ENCODE results near the gene AGMO. TPM values are rescaled to one million over a fixed set of nuclear protein-coding genes. Genes with fewer than 3 reads are reported as not detected.

The AGMO gene
- polyA plus RNA-seq, 3 donors, result not detected

DNA sequence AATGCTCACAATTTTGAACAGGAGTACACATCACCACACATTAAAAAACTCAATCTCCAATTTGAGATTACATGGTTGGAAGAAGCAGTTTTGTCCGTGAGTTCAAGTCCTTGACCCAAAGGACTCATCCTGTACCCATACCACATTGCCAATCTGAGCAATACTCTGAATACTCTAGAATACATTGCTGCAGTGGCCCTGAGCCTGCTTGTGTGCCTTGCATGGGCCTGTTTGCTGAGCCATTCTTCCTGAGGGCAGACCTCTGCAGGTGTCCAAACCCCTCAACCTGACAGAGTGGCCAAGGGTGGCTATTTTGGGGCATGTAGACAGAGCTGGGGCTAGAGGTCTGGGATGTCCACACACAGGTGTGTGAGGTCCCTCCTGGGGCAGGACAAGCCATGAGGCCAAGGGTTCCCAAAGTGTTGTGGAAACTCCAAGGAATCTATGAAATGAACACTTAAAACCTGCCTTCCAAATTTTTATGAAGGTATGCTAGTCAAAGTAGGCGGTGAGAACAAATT is 15.5 kb downstream of the AGMO start:
- Histone ChIP-seq H3K79me2 (ENCODE audit: insufficient read depth, low read length) (no peaks in the 10 kb centered on the region), H3K27ac (ENCODE audit: low read depth in 1 of 2, low read length in 2 of 2) (no peak overlapping the region), H3K4me3 (replicated peaks in 1 of 3; ENCODE audit: low read depth in 2 of 3, low read length in 3 of 3) (no peak overlapping the region), H2AFZ (ENCODE audit: insufficient read depth, low read depth, low read length, poor library complexity, severe bottlenecking) (no peak overlapping the region), H3K9ac (ENCODE audit: insufficient read depth, low read length, poor library complexity, severe bottlenecking) (no peak overlapping the region), H3K36me3 (replicated peaks in 1 of 2; ENCODE audit: control insufficient read depth in 1 of 2, insufficient read depth in 2 of 2, low read length in 2 of 2) (no peaks in the 10 kb centered on the region), H3K4me1 (ENCODE audit: control insufficient read depth in 1 of 2, insufficient read depth in 2 of 2, low read length in 2 of 2) (no peaks in the 10 kb centered on the region), H3K9me3 (replicated peaks in 1 of 2; ENCODE audit: control insufficient read depth in 1 of 2, insufficient read depth in 1 of 2, low read length in 2 of 2) (peaks cover 0 to 3% of the 10 kb centered on the region in 2 donors), H4K20me1 (ENCODE audit: insufficient read depth, low read length) (no peaks in the 10 kb centered on the region), H3K4me2 (replicated peaks; ENCODE audit: extremely low read depth, low read length, poor library complexity, severe bottlenecking) (no peak overlapping the region), H3K27me3 (ENCODE audit: control insufficient read depth in 2 of 2, insufficient read depth in 2 of 2, low read length in 2 of 2) (no peaks in the 10 kb centered on the region)
- no peaks in the 10 kb centered on the region for H3K4me1 Mint-ChIP-seq
- peaks cover 0 to 2% (median 0%) of the 10 kb centered on the region in 3 donors for H3K27me3 Mint-ChIP-seq (ENCODE audit: low read depth in 3 of 3)
- H3K4me3 Mint-ChIP-seq, result no peak overlapping the region
- WGBS (ENCODE audit: insufficient coverage), result 100% methylated on average over 1 of the region's 2 CpGs
- intact Hi-C loops (cut with micrococcal nuclease), result no loop called here
- no peaks in the 10 kb centered on the region for H3K36me3 Mint-ChIP-seq
- no peak overlapping the region for H3K27ac Mint-ChIP-seq
- H3K9me3 Mint-ChIP-seq, result peaks cover 1 to 7% (median 5%) of the 10 kb centered on the region in 7 donors
- TF ChIP-seq, protein P1, sequence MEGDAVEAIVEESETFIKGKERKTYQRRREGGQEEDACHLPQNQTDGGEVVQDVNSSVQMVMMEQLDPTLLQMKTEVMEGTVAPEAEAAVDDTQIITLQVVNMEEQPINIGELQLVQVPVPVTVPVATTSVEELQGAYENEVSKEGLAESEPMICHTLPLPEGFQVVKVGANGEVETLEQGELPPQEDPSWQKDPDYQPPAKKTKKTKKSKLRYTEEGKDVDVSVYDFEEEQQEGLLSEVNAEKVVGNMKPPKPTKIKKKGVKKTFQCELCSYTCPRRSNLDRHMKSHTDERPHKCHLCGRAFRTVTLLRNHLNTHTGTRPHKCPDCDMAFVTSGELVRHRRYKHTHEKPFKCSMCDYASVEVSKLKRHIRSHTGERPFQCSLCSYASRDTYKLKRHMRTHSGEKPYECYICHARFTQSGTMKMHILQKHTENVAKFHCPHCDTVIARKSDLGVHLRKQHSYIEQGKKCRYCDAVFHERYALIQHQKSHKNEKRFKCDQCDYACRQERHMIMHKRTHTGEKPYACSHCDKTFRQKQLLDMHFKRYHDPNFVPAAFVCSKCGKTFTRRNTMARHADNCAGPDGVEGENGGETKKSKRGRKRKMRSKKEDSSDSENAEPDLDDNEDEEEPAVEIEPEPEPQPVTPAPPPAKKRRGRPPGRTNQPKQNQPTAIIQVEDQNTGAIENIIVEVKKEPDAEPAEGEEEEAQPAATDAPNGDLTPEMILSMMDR (IDR thresholded peaks at IDR 0.05), result no peak
- no peak for DNase-seq

DNA sequence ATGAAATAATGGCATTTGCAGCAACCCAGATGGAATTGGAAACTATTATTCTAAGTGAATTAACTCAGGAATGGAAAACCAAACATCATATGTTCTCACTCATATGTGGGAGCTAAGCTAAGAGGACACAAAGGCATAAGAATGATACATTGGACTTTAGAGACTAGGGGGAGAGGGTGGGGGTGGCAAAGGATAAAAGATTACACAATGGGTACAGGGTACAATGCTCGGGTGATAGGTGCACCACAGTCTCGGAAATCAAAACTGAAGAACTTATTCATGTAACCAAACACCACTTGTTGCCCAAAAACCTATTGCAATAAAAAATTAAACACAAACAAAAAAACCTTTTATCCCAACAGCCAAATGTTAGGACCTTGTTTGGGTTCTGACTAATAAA is 17.8 kb downstream of the AGMO start:
- TF ChIP-seq, protein P1 (IDR thresholded peaks at IDR 0.05), result no peak
- H3K27me3 ChIP-seq (ENCODE audit: control insufficient read depth in 2 of 2, insufficient read depth in 2 of 2, low read length in 2 of 2), result no peaks in the 10 kb centered on the region
- no peak overlapping the region for H3K27ac Mint-ChIP-seq

More for the DNA sequence above, 17.8 kb downstream of the AGMO start:
- no peaks in the 10 kb centered on the region for H3K36me3 ChIP-seq (replicated peaks in 1 of 2; ENCODE audit: control insufficient read depth in 1 of 2, insufficient read depth in 2 of 2, low read length in 2 of 2)
- Mint-ChIP-seq H3K36me3 (no peaks in the 10 kb centered on the region), H3K9me3 (peaks cover 1 to 13% (median 6%) of the 10 kb centered on the region in 7 donors), H3K4me1 (no peaks in the 10 kb centered on the region), H3K4me3 (no peak overlapping the region), H3K27me3 (ENCODE audit: low read depth in 3 of 3) (peaks cover 0 to 2% (median 0%) of the 10 kb centered on the region in 3 donors)
- intact Hi-C loops (cut with micrococcal nuclease), result no loop called here
- no peak overlapping the region for H3K4me3 ChIP-seq (replicated peaks in 1 of 3; ENCODE audit: low read depth in 2 of 3, low read length in 3 of 3)
- DNase-seq, result no peak
- no peak overlapping the region for H3K4me2 ChIP-seq (replicated peaks; ENCODE audit: extremely low read depth, low read length, poor library complexity, severe bottlenecking)
- no peak overlapping the region for H3K9ac ChIP-seq (ENCODE audit: insufficient read depth, low read length, poor library complexity, severe bottlenecking)
- no peak overlapping the region for H3K27ac ChIP-seq (ENCODE audit: low read depth in 1 of 2, low read length in 2 of 2)
- no peaks in the 10 kb centered on the region for H3K79me2 ChIP-seq (ENCODE audit: insufficient read depth, low read length)
- H3K9me3 ChIP-seq (replicated peaks in 1 of 2; ENCODE audit: control insufficient read depth in 1 of 2, insufficient read depth in 1 of 2, low read length in 2 of 2), result peaks cover 3 to 5% of the 10 kb centered on the region in 2 donors
- WGBS (ENCODE audit: insufficient coverage), result no CpG with 5 or more reads among the region's 2 CpGs
- H4K20me1 ChIP-seq (ENCODE audit: insufficient read depth, low read length), result no peaks in the 10 kb centered on the region
- H3K4me1 ChIP-seq (ENCODE audit: control insufficient read depth in 1 of 2, insufficient read depth in 2 of 2, low read length in 2 of 2), result no peaks in the 10 kb centered on the region
- no peak overlapping the region for H2AFZ ChIP-seq (ENCODE audit: insufficient read depth, low read depth, low read length, poor library complexity, severe bottlenecking)
